HG03457 (cell line): Measurements from ENCODE around the gene PGP.
"Not testable (repeated sequence)": the region's sequence is repeated elsewhere in the genome, so short reads cannot be mapped to it uniquely, and the experiment has no call there.

Experiments
- ATAC-seq: cut with Tn5 transposase; IDR thresholded peaks from one replicate; pipeline ENCODE4 v1.9.1; 2021; ENCODE audit warnings: moderate number of reproducible peaks; ENCODE audit not compliant: unreplicated experiment

Gene PGP

GRCh38 chr16:2214719-2214968 lies at the start of gene PGP:
Gene PGP (minus strand): TSS chr16:2214840. CDS start chr16:2214777, 63 bp downstream.
- ATAC-seq = peak; percentile 72

- ATAC-seq = not testable (repeated sequence)
These were observed 48.4 kb upstream of the PGP start for GRCh38 chr16:2263026-2263425.

GRCh38 chr16:2260250-2260649 lies 45.6 kb upstream of the PGP start:
- no peak for ATAC-seq

GRCh38 chr16:2258530-2258929 lies 43.9 kb upstream of the PGP start:
- ATAC-seq = not testable (repeated sequence)

- no peak for ATAC-seq
These were observed 43.1 kb upstream of the PGP start for GRCh38 chr16:2257726-2258125.

- no peak for ATAC-seq
These were observed 42.0 kb upstream of the PGP start for GRCh38 chr16:2256531-2257140.

GRCh38 chr16:2253293-2253692 lies 38.7 kb upstream of the PGP start:
- no peak for ATAC-seq

GRCh38 chr16:2252806-2253148 lies 38.1 kb upstream of the PGP start:
- ATAC-seq = no peak

- peak; percentile 75 for ATAC-seq
These were observed 36.9 kb upstream of the PGP start, which contains the start of gene ECI1 for GRCh38 chr16:2251296-2252111. Gene ECI1 (minus strand): TSS chr16:2251587. CDS start chr16:2251566, 21 bp downstream.

GRCh38 chr16:2250652-2251295 lies 36.1 kb upstream of the PGP start:
- no peak for ATAC-seq

- ATAC-seq = no peak
These were observed 31.8 kb upstream of the PGP start for GRCh38 chr16:2246301-2246885.

GRCh38 chr16:2244926-2245795 lies 30.5 kb upstream of the PGP start:
- no peak for ATAC-seq

GRCh38 chr16:2244301-2244700 lies 29.7 kb upstream of the PGP start:
- ATAC-seq = no peak

- ATAC-seq = no peak
These were observed 29.1 kb upstream of the PGP start for GRCh38 chr16:2243781-2244180.

GRCh38 chr16:2243031-2243528 lies 28.4 kb upstream of the PGP start:
- no peak for ATAC-seq

GRCh38 chr16:2242598-2242997 lies 28.0 kb upstream of the PGP start:
- no peak for ATAC-seq

GRCh38 chr16:2240331-2240730 lies 25.7 kb upstream of the PGP start:
- ATAC-seq = not testable (repeated sequence)

- no peak for ATAC-seq
These were observed 24.4 kb upstream of the PGP start for GRCh38 chr16:2238838-2239675.

- no peak for ATAC-seq
These were observed 23.7 kb upstream of the PGP start for GRCh38 chr16:2238150-2238837.
